Renal cortical epithelial cell (primary cell): ENCODE results near the gene DIAPH3. TPM values are rescaled to one million over a fixed set of nuclear protein-coding genes. Genes with fewer than 3 reads are reported as not detected.
"Not testable (repeated sequence)": the region's sequence is repeated elsewhere in the genome, so short reads cannot be mapped to it uniquely, and the experiment has no call there.

Experiments used
- DNase-seq: peaks from one replicate; pipeline ENCODE4 v3.0.0-alpha.2; 2011; ENCODE audit warnings: low read depth
- total RNA-seq: library from RNA; depleted of rRNA; stranded (reverse); fragments of >200 nt; gene quantifications from 2 replicates; pipeline ENCODE4 v1.2.3, GENCODE V29; 2014

Gene DIAPH3, protein sequence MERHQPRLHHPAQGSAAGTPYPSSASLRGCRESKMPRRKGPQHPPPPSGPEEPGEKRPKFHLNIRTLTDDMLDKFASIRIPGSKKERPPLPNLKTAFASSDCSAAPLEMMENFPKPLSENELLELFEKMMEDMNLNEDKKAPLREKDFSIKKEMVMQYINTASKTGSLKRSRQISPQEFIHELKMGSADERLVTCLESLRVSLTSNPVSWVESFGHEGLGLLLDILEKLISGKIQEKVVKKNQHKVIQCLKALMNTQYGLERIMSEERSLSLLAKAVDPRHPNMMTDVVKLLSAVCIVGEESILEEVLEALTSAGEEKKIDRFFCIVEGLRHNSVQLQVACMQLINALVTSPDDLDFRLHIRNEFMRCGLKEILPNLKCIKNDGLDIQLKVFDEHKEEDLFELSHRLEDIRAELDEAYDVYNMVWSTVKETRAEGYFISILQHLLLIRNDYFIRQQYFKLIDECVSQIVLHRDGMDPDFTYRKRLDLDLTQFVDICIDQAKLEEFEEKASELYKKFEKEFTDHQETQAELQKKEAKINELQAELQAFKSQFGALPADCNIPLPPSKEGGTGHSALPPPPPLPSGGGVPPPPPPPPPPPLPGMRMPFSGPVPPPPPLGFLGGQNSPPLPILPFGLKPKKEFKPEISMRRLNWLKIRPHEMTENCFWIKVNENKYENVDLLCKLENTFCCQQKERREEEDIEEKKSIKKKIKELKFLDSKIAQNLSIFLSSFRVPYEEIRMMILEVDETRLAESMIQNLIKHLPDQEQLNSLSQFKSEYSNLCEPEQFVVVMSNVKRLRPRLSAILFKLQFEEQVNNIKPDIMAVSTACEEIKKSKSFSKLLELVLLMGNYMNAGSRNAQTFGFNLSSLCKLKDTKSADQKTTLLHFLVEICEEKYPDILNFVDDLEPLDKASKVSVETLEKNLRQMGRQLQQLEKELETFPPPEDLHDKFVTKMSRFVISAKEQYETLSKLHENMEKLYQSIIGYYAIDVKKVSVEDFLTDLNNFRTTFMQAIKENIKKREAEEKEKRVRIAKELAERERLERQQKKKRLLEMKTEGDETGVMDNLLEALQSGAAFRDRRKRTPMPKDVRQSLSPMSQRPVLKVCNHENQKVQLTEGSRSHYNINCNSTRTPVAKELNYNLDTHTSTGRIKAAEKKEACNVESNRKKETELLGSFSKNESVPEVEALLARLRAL
- total RNA-seq: 19.1 and 20.8 TPM in 2 replicates

DNA sequence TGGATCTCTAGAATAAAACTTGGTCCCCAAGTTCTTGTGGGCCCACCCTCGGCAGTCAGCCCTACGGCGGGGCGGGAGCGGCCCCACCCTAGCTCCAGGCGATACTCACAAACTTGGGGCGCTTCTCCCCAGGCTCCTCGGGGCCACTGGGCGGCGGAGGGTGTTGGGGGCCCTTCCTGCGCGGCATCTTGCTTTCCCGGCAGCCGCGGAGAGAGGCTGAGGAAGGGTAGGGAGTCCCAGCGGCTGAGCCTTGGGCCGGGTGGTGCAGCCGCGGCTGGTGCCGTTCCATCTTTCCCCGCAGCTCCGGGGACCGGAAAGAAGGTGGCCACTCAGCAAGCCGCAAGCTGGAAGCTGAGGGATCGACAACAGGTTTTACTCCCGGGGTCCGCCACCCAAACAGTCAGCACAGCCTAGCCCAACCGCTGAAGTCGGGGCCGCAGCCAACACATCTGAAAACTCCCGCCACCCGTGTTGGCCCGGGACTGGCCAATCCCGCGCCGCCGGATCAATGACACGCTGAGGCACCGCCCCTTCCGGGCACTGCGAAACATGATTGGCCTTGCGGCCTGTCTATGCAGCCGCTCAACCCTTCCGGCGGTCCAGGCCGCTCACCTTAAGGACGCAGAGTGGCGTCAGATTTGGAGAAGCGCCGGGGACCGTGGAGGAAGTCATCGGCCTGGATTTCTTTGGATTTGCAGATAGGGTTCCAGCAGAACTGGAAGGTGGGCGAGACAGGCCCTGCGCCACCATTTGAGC, at the start of gene DIAPH3:
Gene DIAPH3 (minus strand): TSS at position 451 of the 756 bp plus-strand sequence. CDS start 162 bp downstream, at position 289.
- peak; percentile 89 for DNase-seq

- no peak for DNase-seq
Observed at GRCh38 chr13:60213236-60213744, 49.6 kb upstream of the DIAPH3 start.

DNA sequence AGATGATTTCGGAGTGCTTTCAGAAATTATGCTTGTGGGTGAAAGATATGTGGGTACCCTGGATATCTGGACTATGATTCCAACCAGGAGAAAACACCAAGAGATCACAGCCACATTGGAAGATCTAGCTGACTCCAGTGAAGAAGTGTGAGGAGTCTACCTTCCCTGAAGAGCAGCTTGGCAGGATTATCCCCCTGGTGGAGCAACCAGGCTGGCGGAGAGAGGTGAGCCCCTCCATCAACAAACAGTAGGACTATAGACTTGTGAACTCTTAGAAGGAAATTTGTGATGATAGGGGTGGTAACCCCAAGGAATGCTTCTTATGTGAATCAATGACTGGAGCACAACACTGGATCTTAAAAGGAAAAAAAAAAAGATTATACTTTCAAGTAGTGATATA, 47.8 kb upstream of the DIAPH3 start:
- DNase-seq: no peak

DNA sequence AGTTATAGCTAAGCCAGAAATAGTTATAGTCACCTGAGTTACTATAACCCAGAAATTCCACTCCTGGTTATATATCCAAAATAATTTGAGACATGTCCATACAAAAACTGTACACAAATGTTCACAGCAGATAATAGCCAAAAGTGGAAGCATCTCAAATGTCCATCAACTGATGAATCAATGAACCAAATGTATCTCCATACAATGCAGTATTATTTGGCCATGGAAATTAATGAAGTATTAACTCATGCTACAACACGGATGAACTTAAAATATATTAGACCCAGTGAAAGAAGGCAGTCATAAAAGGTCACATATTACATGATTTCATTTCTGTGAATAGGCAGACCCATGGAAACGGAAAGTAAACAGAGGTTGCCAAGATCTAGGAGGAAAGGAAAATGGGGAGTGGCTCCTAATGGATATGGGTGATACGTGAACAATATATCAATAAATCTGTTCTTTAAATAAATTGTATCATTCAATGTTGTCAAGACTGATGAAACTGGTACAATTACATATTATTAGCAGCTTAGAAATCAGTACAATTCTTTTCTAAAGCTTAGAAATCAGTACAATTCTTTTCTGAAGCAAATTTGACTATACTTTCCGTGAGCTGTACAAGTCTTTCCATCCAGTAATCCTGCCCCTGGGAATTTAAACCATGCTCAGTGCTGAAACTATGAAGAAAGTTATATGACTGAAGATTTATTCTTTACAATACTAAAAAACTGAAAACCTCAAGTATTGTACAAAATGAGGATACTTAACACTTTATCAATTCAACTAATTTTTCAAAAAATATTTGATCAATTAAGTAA, 47.0 kb upstream of the DIAPH3 start:
- DNase-seq: no peak

GRCh38 chr13:60205499-60205898, 41.8 kb upstream of the DIAPH3 start:
- not testable (repeated sequence) for DNase-seq

- DNase-seq: no peak
Observed at GRCh38 chr13:60201286-60201685, 37.6 kb upstream of the DIAPH3 start.

- DNase-seq: not testable (repeated sequence)
Observed at GRCh38 chr13:60195893-60196292, 32.2 kb upstream of the DIAPH3 start.

DNA sequence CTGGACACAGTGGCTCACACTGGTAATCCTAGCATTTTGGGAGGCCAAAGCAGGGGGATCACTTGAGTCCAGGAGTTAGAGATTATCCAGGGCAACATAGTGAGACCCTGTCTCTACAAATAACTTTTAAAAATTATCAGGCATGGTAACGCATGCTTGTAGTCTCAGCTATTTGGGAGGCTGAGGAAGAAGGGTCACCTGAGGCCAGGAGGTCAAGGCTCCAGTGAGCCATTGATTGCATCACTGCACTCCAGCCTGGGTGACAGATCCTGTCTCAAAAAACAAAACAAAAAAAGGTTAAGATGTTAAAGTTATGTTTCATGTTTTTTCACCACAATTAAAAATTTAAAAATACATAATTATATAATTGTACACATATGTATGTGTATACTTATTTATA, 19.2 kb upstream of the DIAPH3 start:
- DNase-seq: no peak

DNA sequence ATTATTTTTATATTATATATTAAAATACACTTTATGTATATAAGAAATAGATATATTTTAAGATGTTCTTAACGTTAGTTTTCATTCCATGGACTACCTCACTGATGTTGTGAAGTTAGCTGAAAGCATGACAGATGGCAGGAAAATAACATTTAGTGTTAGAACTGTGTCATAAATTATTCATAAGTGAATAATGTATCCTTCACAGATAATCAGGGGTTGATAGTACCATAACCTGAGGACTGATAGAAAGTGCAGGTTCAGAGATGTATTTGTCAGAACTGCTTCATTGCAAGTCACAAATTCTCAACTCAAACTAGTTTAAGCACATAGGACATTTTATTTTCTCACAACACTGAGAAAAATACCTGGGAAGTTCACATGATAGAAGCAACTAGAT, 14.6 kb upstream of the DIAPH3 start:
- DNase-seq: no peak

DNA sequence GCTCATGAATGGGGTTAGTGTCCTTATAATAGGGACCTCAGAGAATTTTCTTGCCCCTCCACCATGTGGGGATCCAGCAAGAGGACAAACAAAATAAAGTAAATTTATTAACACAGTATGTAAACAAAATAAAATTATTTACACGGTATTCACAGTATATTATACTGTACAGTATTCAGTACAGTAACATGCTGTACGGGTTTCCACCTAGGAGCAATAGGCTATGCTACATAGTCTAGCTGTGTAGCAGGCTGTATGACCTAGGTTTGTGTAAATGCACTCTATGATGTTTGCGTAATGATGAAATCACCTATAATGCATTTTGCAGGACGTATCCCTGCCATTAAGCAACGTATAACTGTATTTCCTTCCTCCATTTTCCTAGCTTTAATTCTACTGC, 11.8 kb upstream of the DIAPH3 start:
- DNase-seq: no peak

GRCh38 chr13:60174113-60174512, 10.4 kb upstream of the DIAPH3 start:
- DNase-seq: no peak

DNA sequence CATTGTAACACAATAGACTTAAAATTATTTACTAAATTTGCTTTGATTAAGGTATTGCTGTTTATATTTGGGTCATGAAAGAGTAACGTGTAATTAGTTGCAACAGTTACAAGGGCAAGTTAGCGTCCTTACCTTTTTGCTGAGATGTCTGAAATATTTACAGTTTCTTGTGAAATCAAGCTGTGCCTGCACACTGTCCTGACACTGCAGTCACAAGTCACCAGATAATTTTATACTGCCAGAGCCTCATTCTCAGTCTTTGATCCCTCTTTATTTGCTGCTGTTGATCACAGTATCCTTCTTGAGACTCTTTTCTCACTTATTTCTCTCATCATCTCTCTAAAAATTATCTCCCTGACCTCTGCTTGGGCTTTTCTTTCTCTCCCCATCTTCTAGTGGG, 8.4 kb upstream of the DIAPH3 start:
- no peak for DNase-seq

DNA sequence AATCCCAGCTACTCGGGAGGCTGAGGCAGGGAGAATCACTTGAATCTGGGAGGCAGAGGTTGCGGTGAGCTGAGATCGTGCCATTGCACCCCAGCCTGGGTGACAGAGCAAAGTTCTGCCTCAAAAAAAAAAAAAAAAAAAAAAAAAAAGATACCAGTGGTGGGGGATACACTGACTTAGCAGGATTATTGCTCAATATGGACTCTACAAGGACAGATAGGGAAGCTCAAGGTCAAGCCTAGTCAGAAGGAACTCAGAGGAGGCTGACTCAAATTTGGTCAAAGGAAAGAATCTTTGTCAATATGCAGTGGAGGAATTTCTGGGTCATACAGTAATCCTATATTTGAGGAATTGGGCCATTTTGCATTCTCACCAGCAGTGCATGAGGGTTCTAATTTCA, 6.7 kb upstream of the DIAPH3 start:
- DNase-seq: no peak

DNA sequence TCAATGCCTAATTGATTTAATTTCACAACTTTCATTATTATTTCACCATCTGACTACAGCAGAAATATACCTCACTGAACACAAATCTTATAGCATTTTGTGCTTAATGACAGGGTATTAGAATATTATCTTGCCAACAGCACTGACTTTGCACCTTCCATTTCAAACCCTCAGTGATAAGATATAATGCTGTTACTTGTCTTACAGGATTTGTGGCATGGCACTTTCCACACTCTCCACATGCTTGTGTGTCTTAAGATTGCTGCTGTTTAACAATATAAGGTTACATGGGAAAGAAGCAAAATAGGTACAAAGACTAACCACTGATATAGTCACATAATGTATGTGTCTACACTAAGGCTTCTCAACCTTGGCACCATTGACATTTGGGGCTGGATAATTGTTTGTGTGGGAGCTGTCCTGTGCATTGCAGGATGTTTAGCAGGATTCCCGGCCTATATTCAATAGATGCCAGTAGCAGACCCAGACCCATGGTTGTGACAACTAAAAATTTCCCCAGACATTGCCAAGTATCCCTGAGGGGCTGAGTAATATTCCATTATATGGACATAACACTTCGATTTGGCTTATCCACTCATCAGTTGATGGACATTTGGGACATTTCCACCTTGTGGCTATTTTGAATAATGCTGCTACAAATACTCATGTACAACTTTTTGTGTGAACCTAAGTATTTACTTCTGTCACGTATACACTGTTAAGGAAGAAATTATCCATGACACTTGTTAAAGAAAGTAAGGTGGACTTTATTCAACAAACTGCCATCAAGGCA, 5.7 kb upstream of the DIAPH3 start:
- DNase-seq: no peak

DNA sequence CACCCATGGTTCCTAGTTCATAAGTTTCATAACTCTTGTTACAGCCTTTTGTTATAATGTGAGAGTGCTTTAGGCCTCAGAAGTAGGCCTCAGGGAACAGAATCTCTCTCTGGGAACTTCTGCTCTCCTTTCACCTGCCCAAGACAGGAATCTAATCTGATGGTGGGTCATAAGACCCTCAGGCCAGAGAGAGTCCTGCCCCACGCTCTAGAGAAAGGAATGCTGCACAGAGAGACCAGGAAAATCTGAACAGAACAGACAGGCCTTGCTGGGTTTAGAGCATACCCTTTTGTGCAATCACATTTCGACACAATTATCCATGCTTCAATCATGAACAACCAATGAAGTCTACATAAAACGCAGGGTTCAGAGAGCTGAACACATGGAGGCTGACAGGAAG, 3.4 kb upstream of the DIAPH3 start:
- no peak for DNase-seq

GRCh38 chr13:60165391-60166099, 1.8 kb upstream of the DIAPH3 start:
- DNase-seq: no peak

DNA sequence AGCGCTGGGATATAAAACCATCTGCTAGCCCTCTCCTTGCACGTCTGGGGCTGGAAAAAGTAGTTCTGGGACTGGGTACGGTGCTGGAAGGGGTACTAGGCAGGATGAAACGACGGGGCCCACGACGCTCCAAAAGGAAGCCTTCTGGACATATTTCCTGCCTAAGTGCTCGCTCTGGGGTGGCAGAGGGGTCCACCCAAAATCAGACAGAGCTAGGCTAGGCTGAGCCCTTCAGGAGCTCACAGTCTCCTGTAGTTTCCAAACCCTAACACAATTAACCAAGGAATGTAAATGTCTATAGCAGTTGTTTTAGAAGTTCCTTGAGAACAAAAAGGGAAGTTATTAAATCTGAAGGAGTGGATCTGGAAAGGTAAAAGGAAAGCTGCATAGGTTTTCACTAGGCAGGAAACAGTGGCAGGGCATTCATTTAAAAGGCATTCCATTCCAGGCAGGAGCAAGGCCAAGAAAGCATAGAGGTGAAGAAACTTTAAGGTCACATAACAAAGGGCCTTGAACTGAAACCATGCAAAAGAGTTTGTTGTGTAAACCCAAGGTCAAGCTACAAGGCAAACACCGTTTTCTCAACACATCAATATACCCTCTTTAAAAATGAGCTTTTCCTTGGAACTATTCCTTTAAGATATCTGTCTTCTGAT, 634 bp upstream of the DIAPH3 start:
- peak; percentile 75 for DNase-seq

GRCh38 chr13:60162096-60162495, 1.6 kb downstream of the DIAPH3 start:
- peak; percentile 93 for DNase-seq
